Measurements from ENCODE around the gene IQCE.

The IQCE gene

DNA sequence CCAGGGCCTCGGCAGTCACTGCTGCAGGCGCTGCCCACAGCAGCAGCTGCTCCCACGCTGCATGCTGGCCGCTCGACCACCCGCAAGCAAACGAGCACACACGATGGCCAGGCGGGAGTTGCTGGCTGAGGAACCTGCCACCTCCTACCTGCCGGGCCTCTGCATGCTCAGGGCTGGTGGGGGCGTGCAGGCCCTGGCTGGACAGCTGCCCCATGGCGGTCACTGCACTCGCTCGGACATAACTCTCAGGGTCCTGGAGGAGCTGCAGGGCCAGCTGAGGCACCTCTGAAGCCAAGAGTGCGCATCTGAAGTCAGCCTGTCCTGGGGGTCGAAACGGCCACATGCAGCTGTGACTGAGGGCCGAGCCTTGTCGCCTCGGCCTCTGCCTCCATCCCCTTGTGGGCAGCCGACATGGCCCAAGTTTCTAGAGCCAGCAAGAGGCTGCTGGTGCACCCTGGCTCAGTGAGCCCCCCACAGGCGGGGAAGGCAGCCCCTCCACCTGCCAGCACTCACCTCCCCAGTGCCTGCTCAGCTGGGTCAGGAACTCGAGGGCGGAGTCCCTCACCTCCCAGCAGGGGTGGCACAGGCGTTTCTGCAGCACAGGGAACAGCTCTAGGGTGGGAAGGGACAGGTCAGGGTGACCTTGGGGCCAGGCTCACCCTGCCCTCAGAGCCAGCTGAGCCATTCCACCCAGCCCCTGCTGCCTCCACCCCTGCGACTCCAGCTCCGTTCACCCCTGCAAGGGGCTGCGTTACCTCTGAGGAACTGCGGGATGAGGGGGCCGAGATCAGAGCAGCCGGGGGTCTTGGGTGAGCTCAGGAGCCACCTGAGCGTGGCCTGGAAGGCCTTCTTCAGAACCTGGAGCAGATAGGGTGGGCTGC is 19.5 kb upstream of the IQCE start:
- Histone ChIP-seq H3K9me3 (ENCODE audit: low read length) (no peaks in the 10 kb centered on the region), H3K36me3 (ENCODE audit: insufficient read depth, low read length) (peaks cover 49% of the 10 kb centered on the region), H4K20me1 (ENCODE audit: insufficient read depth, low read length) (no peaks in the 10 kb centered on the region), H2AFZ (ENCODE audit: low read length) (no peak overlapping the region), H3K9ac (ENCODE audit: low read length) (no peak overlapping the region), H3K79me2 (ENCODE audit: insufficient read depth, low read length) (no peaks in the 10 kb centered on the region), H3K4me1 (ENCODE audit: insufficient read depth, low read length, severe bottlenecking) (no peaks in the 10 kb centered on the region), H3K9me2 (ENCODE audit: low read depth, low read length) (no peaks in the 10 kb centered on the region), H3K27ac (ENCODE audit: low read depth, low read length, poor library complexity, severe bottlenecking) (no peak overlapping the region), H3K27me3 (ENCODE audit: insufficient read depth, low read length) (no peaks in the 10 kb centered on the region), H3F3A (ENCODE audit: insufficient read depth, low read length) (no peaks in the 10 kb centered on the region), H3K4me2 (ENCODE audit: low read length) (no peak overlapping the region), H3K4me3 (ENCODE audit: low read depth, low read length, poor library complexity, severe bottlenecking) (no peak overlapping the region)
- no peak for TF ChIP-seq EZH2 (IDR thresholded peaks at IDR 0.05; ENCODE audit: borderline replicate concordance, low read length)
- TF ChIP-seq, protein P1, sequence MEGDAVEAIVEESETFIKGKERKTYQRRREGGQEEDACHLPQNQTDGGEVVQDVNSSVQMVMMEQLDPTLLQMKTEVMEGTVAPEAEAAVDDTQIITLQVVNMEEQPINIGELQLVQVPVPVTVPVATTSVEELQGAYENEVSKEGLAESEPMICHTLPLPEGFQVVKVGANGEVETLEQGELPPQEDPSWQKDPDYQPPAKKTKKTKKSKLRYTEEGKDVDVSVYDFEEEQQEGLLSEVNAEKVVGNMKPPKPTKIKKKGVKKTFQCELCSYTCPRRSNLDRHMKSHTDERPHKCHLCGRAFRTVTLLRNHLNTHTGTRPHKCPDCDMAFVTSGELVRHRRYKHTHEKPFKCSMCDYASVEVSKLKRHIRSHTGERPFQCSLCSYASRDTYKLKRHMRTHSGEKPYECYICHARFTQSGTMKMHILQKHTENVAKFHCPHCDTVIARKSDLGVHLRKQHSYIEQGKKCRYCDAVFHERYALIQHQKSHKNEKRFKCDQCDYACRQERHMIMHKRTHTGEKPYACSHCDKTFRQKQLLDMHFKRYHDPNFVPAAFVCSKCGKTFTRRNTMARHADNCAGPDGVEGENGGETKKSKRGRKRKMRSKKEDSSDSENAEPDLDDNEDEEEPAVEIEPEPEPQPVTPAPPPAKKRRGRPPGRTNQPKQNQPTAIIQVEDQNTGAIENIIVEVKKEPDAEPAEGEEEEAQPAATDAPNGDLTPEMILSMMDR (IDR thresholded peaks at IDR 0.05; ENCODE audit: low read length), result no peak

DNA sequence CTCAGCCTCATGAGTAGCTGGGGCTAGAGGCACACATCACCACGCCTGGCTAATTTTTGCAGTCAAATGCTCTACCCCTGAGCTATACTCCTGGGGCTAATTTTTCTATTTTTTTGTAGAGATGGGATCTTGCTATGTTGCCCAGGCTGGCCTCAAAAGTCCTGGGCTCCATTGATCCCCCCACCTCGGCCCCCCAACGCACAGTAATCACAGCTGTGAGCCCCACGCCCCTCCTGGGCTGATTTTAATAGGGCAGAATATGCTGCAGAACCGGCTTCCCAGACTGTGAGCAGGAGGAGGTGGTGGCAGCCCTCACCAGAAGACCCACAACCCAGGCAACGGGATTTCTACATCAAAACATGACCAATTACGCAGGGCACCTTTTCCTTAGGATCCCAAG is 18.6 kb upstream of the IQCE start:
- Histone ChIP-seq H3K36me3 (ENCODE audit: insufficient read depth, low read length) (peaks cover 55% of the 10 kb centered on the region), H3K4me3 (ENCODE audit: low read depth, low read length, poor library complexity, severe bottlenecking) (no peak overlapping the region)
- no peak for TF ChIP-seq EZH2 (IDR thresholded peaks at IDR 0.05; ENCODE audit: borderline replicate concordance, low read length)
- TF ChIP-seq, protein P1 (IDR thresholded peaks at IDR 0.05; ENCODE audit: low read length), result no peak

DNA sequence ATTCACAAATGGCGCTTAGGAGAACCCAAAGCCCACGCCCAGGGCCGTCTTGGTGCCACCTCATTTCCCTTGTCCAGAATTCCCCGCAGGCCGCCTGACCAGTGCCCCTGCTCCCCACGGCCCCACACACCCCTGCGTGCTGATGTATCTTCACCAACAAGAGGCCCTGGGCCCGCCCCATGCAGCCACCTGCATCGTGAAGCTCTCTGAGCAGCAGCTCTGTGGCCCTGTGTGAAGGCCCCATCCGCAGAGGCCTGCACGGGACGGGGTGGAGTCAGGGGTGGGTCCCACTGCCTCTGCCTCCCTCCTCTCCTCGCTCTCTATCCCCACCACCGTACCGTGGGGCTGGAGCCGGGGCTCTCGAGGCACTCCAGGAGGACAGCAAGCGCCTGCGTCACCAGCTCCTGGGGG is 18.1 kb upstream of the IQCE start:
- H4K20me1 ChIP-seq (ENCODE audit: insufficient read depth, low read length), result no peaks in the 10 kb centered on the region
- H3K4me1 ChIP-seq (ENCODE audit: insufficient read depth, low read length, severe bottlenecking), result no peaks in the 10 kb centered on the region
- no peak overlapping the region for H3K27ac ChIP-seq (ENCODE audit: low read depth, low read length, poor library complexity, severe bottlenecking)
- H3K9me2 ChIP-seq (ENCODE audit: low read depth, low read length), result no peaks in the 10 kb centered on the region
- peaks cover 56% of the 10 kb centered on the region for H3K36me3 ChIP-seq (ENCODE audit: insufficient read depth, low read length)
- no peaks in the 10 kb centered on the region for H3K27me3 ChIP-seq (ENCODE audit: insufficient read depth, low read length)
- TF ChIP-seq, protein P1 (IDR thresholded peaks at IDR 0.05; ENCODE audit: low read length), result no peak
- no peak for TF ChIP-seq EZH2 (IDR thresholded peaks at IDR 0.05; ENCODE audit: borderline replicate concordance, low read length)
- H3F3A ChIP-seq (ENCODE audit: insufficient read depth, low read length), result no peaks in the 10 kb centered on the region
- no peak overlapping the region for H3K9ac ChIP-seq (ENCODE audit: low read length)
- H3K4me2 ChIP-seq (ENCODE audit: low read length), result no peak overlapping the region
- no peaks in the 10 kb centered on the region for H3K79me2 ChIP-seq (ENCODE audit: insufficient read depth, low read length)
- no peaks in the 10 kb centered on the region for H3K9me3 ChIP-seq (ENCODE audit: low read length)
- H2AFZ ChIP-seq (ENCODE audit: low read length), result no peak overlapping the region
- no peak overlapping the region for H3K4me3 ChIP-seq (ENCODE audit: low read depth, low read length, poor library complexity, severe bottlenecking)

More for the DNA sequence above, 18.6 kb upstream of the IQCE start:
- Histone ChIP-seq H3K9me2 (ENCODE audit: low read depth, low read length) (no peaks in the 10 kb centered on the region), H4K20me1 (ENCODE audit: insufficient read depth, low read length) (no peaks in the 10 kb centered on the region), H3K4me2 (ENCODE audit: low read length) (no peak overlapping the region), H3K9ac (ENCODE audit: low read length) (no peak overlapping the region), H3K79me2 (ENCODE audit: insufficient read depth, low read length) (no peaks in the 10 kb centered on the region), H3K27ac (ENCODE audit: low read depth, low read length, poor library complexity, severe bottlenecking) (no peak overlapping the region), H2AFZ (ENCODE audit: low read length) (no peak overlapping the region), H3K9me3 (ENCODE audit: low read length) (no peaks in the 10 kb centered on the region), H3K27me3 (ENCODE audit: insufficient read depth, low read length) (no peaks in the 10 kb centered on the region), H3K4me1 (ENCODE audit: insufficient read depth, low read length, severe bottlenecking) (no peaks in the 10 kb centered on the region), H3F3A (ENCODE audit: insufficient read depth, low read length) (no peaks in the 10 kb centered on the region)
